ENCODE data around the gene TNRC6B. TPM values are rescaled to one million over a fixed set of nuclear protein-coding genes. Genes with fewer than 3 reads are reported as not detected.

TNRC6B gene
- total RNA-seq, 6 experiments from 2014 or later, result 13.0 to 27.1 (median 22.7) TPM

DNA sequence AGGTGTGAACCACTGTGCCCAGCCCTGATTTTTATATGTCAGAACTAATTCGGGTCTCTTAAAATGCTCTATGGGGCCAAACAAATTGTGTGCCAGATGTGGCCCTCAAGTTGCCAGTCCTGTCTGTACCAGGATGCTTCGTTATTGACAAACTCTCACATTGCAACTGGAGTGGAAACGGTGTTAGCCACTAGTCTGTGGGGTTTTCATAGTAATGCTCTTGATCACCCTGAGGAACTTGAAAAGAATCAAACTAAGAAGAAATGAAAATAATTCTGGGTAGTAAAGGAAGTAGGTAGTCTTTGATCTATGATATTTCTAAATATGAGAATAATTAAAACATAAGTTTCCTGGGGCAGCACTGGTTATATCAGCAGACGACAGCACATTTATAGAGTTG lies 101.3 kb downstream of the TNRC6B start:
- TF ChIP-seq POLR2A (IDR thresholded peaks at IDR 0.05), result no peak
- TF ChIP-seq, protein P1, sequence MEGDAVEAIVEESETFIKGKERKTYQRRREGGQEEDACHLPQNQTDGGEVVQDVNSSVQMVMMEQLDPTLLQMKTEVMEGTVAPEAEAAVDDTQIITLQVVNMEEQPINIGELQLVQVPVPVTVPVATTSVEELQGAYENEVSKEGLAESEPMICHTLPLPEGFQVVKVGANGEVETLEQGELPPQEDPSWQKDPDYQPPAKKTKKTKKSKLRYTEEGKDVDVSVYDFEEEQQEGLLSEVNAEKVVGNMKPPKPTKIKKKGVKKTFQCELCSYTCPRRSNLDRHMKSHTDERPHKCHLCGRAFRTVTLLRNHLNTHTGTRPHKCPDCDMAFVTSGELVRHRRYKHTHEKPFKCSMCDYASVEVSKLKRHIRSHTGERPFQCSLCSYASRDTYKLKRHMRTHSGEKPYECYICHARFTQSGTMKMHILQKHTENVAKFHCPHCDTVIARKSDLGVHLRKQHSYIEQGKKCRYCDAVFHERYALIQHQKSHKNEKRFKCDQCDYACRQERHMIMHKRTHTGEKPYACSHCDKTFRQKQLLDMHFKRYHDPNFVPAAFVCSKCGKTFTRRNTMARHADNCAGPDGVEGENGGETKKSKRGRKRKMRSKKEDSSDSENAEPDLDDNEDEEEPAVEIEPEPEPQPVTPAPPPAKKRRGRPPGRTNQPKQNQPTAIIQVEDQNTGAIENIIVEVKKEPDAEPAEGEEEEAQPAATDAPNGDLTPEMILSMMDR (IDR thresholded peaks at IDR 0.05), result no peak
- H3K27me3 ChIP-seq, result no peaks in the 10 kb centered on the region
- peaks cover 0 to 18% (median 0%) of the 10 kb centered on the region in 4 donors for H3K4me1 ChIP-seq
- no peak for ATAC-seq
- intact Hi-C loops (cut with DNase I), result loop anchor here in 1 of 2 donors (10.0 kb wide), 1 partner anchor 94 kb away; no protein-coding TSS in a partner anchor
- WGBS (ENCODE audit: insufficient coverage, low coverage, low lambda C conversion rate, missing lambda C conversion rate), result 100% methylated on average over 2 of the region's 4 CpGs
- H3K4me3 ChIP-seq, result no peak overlapping the region
- no peak overlapping the region for H3K27ac ChIP-seq
- no peak for DNase-seq
- peaks cover 0 to 13% (median 3%) of the 10 kb centered on the region in 4 donors for H3K36me3 ChIP-seq
- H3K9me3 ChIP-seq, result no peaks in the 10 kb centered on the region

DNA sequence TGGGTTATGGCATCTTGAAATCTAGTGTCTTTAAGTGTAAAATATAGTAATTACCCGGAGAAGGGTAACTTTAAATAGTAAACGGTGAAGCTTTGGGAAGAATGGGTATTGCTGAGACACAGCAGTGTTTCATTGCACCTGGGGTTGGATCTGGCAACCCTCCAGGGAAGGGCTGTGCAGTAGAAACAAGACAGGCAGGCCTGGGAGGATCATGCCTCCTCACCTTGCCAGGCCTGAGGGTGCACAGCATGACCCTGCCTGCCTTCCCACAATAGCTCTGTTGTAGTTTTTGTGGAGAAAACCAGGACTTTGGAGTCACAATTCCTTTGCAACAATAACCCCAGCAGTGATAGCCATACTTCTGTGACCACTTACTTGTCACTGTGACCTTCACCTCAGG lies 104.0 kb downstream of the TNRC6B start:
- ATAC-seq, result no peak
- WGBS (ENCODE audit: insufficient coverage, low coverage, low lambda C conversion rate, missing lambda C conversion rate), result 76% methylated on average over 2 of the region's 2 CpGs
- no peak overlapping the region for H3K4me3 ChIP-seq
- H3K27ac ChIP-seq, result no peak overlapping the region
- TF ChIP-seq, protein P1 (IDR thresholded peaks at IDR 0.05), result no peak
- no peak for TF ChIP-seq POLR2A (IDR thresholded peaks at IDR 0.05)
- H3K4me1 ChIP-seq, result no peaks in the 10 kb centered on the region
- no peaks in the 10 kb centered on the region for H3K9me3 ChIP-seq
- intact Hi-C loops (cut with DNase I), result no loop called here
- no peak for DNase-seq
- no peaks in the 10 kb centered on the region for H3K27me3 ChIP-seq
- H3K36me3 ChIP-seq, result peaks cover 0 to 35% (median 12%) of the 10 kb centered on the region in 4 donors

DNA sequence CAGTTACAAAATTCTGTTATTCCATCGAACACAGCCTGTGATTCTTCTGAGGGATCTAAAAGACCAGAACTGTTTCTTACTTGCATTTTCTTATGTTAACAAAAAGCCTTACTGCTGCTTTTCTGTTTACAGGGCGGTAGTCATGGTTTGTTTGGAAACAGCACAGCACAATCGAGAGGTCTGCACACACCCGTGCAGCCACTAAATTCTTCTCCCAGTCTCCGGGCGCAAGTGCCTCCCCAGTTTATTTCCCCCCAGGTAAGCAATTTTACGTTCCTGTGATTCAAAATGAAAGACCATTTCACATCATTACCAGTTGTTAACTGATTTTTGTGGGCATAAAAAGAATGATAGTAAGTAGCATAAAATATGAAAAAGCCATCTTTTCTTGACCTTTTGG lies 107.8 kb downstream of the TNRC6B start:
- peaks cover 0 to 49% (median 14%) of the 10 kb centered on the region in 4 donors for H3K36me3 ChIP-seq
- ATAC-seq, result no peak
- 73% methylated on average over 7 of the region's 7 CpGs for WGBS (ENCODE audit: insufficient coverage, low coverage, low lambda C conversion rate, missing lambda C conversion rate)

DNA sequence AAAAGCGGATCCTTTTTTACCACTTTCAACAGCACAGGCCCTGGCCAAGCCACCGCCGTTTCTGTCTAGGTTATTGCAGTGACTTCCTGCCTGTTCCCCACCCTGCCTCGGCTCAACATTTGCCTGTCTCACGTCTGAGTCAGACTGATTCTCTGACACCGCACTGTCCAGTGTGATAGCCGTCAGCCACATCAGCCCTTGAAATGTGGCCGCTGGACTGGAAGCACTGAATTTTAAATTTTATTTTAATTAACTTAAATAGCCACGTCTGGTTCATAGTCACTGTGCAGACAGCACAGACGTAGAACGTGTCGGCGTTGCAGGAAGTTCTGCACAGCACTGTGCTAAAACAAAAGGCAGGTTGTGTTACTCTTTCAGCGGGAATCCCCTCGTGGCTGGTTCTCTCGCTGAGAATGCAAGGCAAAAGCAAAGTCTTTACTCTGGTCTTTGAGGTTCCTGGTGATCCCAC lies 112.3 kb downstream of the TNRC6B start:
- TF ChIP-seq, protein P1 (IDR thresholded peaks at IDR 0.05), result no peak
- no peak for TF ChIP-seq POLR2A (IDR thresholded peaks at IDR 0.05)
- Histone ChIP-seq H3K36me3 (peaks cover 0 to 70% (median 11%) of the 10 kb centered on the region in 4 donors), H3K27me3 (no peaks in the 10 kb centered on the region), H3K4me3 (no peak overlapping the region), H3K4me1 (no peaks in the 10 kb centered on the region), H3K27ac (no peak overlapping the region), H3K9me3 (no peaks in the 10 kb centered on the region)
- no peak for DNase-seq
- ATAC-seq, result peak; percentile 21 to 51 (median 38)
- intact Hi-C loops (cut with DNase I), result no loop called here
- WGBS (ENCODE audit: insufficient coverage, low coverage, low lambda C conversion rate, missing lambda C conversion rate), result 66% methylated on average over 12 of the region's 16 CpGs

More for the DNA sequence above, 107.8 kb downstream of the TNRC6B start:
- Histone ChIP-seq H3K4me3 (no peak overlapping the region), H3K27me3 (no peaks in the 10 kb centered on the region), H3K27ac (no peak overlapping the region), H3K9me3 (no peaks in the 10 kb centered on the region), H3K4me1 (no peaks in the 10 kb centered on the region)
- intact Hi-C loops (cut with DNase I), result no loop called here
- DNase-seq, result no peak
- TF ChIP-seq, protein P1 (IDR thresholded peaks at IDR 0.05), result no peak
- TF ChIP-seq POLR2A (IDR thresholded peaks at IDR 0.05), result no peak

Data from right lobe of liver (tissue), 6 donors.